Ovary (tissue), 3 donors: ENCODE results near the gene ZNF793.

Experiments
- CTCF ChIP-seq, 3 donors: fragments of 450-650 bp in 2 of 3; fragments of 200-600 bp in 1 of 3; IDR thresholded peaks; one replicate each; pipeline versions ENCODE4 v1.5.1 to v1.8.0; 2016 to 2022; ENCODE audit warnings: antibody characterized with exemption in 3 of 3, mild to moderate bottlenecking in 1 of 3
- EP300 ChIP-seq: sonication (generic); formaldehyde crosslinking; IDR thresholded peaks from one replicate; pipeline ENCODE4 v1.6.1; 2017; ENCODE audit warnings: antibody characterized with exemption
- POLR2A ChIP-seq: fragments of 450-650 bp; IDR thresholded peaks from one replicate; pipeline ENCODE4 v1.6.1; 2017; ENCODE audit warnings: antibody characterized with exemption, mild to moderate bottlenecking, moderate library complexity
- donor health status: DM: no; HTN: no; CAD: no.

DNA sequence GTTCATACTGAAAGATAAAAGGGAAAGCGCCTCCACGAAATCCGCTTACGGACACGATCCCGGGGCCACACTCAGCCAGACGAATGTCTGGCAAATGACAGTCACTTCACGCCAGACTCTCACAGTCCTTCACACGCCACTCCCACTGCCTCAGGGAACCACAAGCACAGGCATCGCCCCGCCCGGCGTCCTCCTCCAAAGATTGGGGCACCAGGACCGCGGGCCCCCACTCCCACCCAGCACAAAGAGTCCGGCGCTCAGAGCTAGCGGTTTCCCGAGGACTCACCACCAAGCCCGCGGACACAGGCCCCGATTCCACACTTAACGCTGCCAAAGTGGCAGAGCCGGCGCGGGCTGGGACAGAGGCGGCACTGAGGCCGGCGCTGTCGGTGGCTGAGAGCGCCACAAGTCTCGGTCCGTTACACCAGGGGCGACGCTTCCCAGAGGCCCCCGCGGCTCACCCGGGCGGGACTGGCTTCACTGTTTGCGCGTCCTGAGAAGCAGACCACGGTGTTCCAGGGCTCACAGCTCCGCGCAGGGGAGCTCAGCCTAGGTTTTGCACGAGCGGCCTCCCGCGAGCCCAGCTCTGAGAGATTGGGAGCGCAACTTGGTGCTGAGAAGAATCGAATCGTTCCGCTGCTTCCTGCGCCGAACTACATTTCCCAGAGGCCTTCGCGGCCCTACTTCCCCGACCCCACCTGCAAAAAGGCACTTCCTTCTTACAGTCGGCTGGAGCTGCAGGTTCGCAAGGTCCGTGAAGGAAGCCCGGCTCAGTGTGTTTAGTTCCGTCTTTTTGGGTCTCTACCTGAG, 39.7 kb upstream of the ZNF793 start, which contains the start of gene ZNF569:
- TF ChIP-seq CTCF (IDR thresholded peaks at IDR 0.05) (no peak), POLR2A (no peak), EP300 (no peak)
